ENCODE measurements around the gene FARP2. TPM values are rescaled to one million over a fixed set of nuclear protein-coding genes. Genes with fewer than 3 reads are reported as not detected.

Gene FARP2
- total and polyA plus RNA-seq, 2 of the 13 experiments (the other 11 are each of a cell fraction or from before 2014, with no cell fraction given), result 28.0 to 45.4 TPM

DNA sequence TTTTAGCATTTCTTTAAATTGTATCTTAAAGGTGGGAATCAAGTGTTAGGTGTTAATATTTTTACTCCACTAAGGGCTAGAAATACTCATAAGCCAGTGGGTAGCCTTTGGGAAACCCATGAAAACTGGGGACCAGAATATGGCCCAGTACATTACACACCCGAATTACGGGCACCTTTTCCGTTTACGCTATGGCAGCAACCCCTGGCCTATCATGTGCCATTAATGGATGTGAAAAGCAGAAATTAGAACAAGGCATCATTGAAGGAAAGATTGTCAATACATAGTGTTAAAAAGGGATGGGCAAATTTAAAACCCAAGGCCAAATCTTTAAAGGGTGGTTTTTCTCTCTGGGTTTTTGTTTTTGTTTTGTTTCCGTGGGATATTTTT, 781 bp downstream of the FARP2 start:
- Histone ChIP-seq H3K9me3 (ENCODE audit: low read length) (no peaks in the 10 kb centered on the region), H3K4me3 (replicated peaks in 1 of 3; ENCODE audit: insufficient read depth in 1 of 3, low read depth in 2 of 3, low read length in 3 of 3) (peak overlapping the region; percentile 83 to 96 (median 94)), H3K79me2 (ENCODE audit: insufficient read depth, low read length) (peaks cover 59% of the 10 kb centered on the region), H3K27ac (ENCODE audit: extremely low read length, insufficient read depth, low read length) (peak overlapping the region; percentile 69), H3K9ac (ENCODE audit: insufficient read depth, low read depth, low read length) (peak overlapping the region; percentile 89), H3K36me3 (replicated peaks in 1 of 2; ENCODE audit: control insufficient read depth in 1 of 2, insufficient read depth in 2 of 2, low read length in 2 of 2) (peaks cover 2 to 27% of the 10 kb centered on the region in 2 experiments; a peak in 3 of 5 replicates), H3K4me1 (ENCODE audit: insufficient read depth, low read length) (peaks cover 84% of the 10 kb centered on the region), H3K4me2 (ENCODE audit: low read depth, low read length) (peak overlapping the region; percentile 90), H3K27me3 (ENCODE audit: control insufficient read depth in 1 of 2, insufficient read depth in 2 of 2, low read length in 2 of 2) (no peaks in the 10 kb centered on the region; a peak in 1 of 5 replicates), H2AFZ (ENCODE audit: low read length) (no peak overlapping the region), H4K20me1 (ENCODE audit: insufficient read depth, low read length) (peaks cover 38% of the 10 kb centered on the region)
- CTCF ChIA-PET (ENCODE audit: low intra/inter-chr PET ratio, low total read pairs), result no interaction called here
- FAIRE-seq (no peak), DNase-seq (ENCODE audit: low spot score) (no peak), ATAC-seq (no peak)
- WGBS (ENCODE audit: low lambda C conversion rate), result 0% methylated on average over 5 of the region's 5 CpGs
- in situ Hi-C loops (cut with HindIII; ENCODE audit: extremely low pct_ligation_motif_present, low pct_unique_long_range_greater_than_20kb), result no loop called here
- POLR2A ChIA-PET, result interaction anchor here (1.0 to 1.1 kb wide), 4 partner anchors 18 to 42 kb away, joined by 3 to 16 read pairs (median 4); partner anchors contain the start of genes HDLBP and SEPTIN2
- BruUV-seq (replicated peaks), result no TSS peak
- intact Hi-C loops (cut with micrococcal nuclease; ENCODE audit: unreplicated experiment), result loop anchor here (2.0 to 10.0 kb wide), 3 partner anchors 76 to 148 kb away; partner anchors contain the start of gene STK25
- no peak for TF ChIP-seq DDIT3 (CRISPR knock-in tag; IDR thresholded peaks at IDR 0.05)
- TF ChIP-seq ELF4 (CRISPR knock-in tag; IDR thresholded peaks at IDR 0.05; ENCODE audit: borderline replicate concordance), result no peak
- no peak for TF ChIP-seq SKI (IDR thresholded peaks at IDR 0.05; ENCODE audit: partially characterized antibody)
- no peak; the same call in 1 of the 2 replicates for TF ChIP-seq ZNF704 (CRISPR knock-in tag; IDR thresholded peaks at IDR 0.05; ENCODE audit: borderline replicate concordance)
- TF ChIP-seq ZBTB8A (CRISPR knock-in tag; IDR thresholded peaks at IDR 0.05; ENCODE audit: borderline replicate concordance, low read depth), result no peak
- TF ChIP-seq ZNF256 (CRISPR knock-in tag; conservative IDR thresholded peaks at IDR 0.05), result 0 out of 2 replicates have a peak, but pooled peaks have one; percentile 0
- no peak for TF ChIP-seq GMEB2 (CRISPR knock-in tag; IDR thresholded peaks at IDR 0.05; ENCODE audit: low read depth)
- 0 out of 2 replicates have a peak, but pooled peaks have one; percentile 12 for TF ChIP-seq ZSCAN31 (CRISPR knock-in tag; IDR thresholded peaks at IDR 0.05; ENCODE audit: low read depth)
- TF ChIP-seq KLF6 (CRISPR knock-in tag; IDR thresholded peaks at IDR 0.05), result no peak
- TF ChIP-seq CHD4 (IDR thresholded peaks at IDR 0.05; ENCODE audit: borderline replicate concordance, low read length), result no peak
- TF ChIP-seq ZNF746 (CRISPR knock-in tag; IDR thresholded peaks at IDR 0.05), result no peak
- no peak for TF ChIP-seq ETS1 (CRISPR knock-in tag; IDR thresholded peaks at IDR 0.05)
- TF ChIP-seq RNF2 (conservative IDR thresholded peaks at IDR 0.05; ENCODE audit: low read depth), result no peak
- TF ChIP-seq, protein P1, sequence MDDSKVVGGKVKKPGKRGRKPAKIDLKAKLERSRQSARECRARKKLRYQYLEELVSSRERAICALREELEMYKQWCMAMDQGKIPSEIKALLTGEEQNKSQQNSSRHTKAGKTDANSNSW (CRISPR knock-in tag; IDR thresholded peaks at IDR 0.05; ENCODE audit: borderline replicate concordance), result no peak
- no peak for TF ChIP-seq SP140L (CRISPR knock-in tag; IDR thresholded peaks at IDR 0.05; ENCODE audit: borderline replicate concordance)
- no peak for TF ChIP-seq NFKBIZ (CRISPR knock-in tag; IDR thresholded peaks at IDR 0.05)
- TF ChIP-seq, protein P2, sequence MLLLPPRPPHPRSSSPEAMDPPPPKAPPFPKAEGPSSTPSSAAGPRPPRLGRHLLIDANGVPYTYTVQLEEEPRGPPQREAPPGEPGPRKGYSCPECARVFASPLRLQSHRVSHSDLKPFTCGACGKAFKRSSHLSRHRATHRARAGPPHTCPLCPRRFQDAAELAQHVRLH (CRISPR knock-in tag; IDR thresholded peaks at IDR 0.05; ENCODE audit: borderline replicate concordance, low read depth), result no peak
- TF ChIP-seq MIXL1 (CRISPR knock-in tag; IDR thresholded peaks at IDR 0.05), result 0 out of 2 replicates have a peak, but pooled peaks have one; percentile 1
- peak; percentile 9; the same call in 1 of the 2 replicates for TF ChIP-seq ZFP90 (CRISPR knock-in tag; IDR thresholded peaks at IDR 0.05; ENCODE audit: borderline replicate concordance)
- TF ChIP-seq, protein P3, sequence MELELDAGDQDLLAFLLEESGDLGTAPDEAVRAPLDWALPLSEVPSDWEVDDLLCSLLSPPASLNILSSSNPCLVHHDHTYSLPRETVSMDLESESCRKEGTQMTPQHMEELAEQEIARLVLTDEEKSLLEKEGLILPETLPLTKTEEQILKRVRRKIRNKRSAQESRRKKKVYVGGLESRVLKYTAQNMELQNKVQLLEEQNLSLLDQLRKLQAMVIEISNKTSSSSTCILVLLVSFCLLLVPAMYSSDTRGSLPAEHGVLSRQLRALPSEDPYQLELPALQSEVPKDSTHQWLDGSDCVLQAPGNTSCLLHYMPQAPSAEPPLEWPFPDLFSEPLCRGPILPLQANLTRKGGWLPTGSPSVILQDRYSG (CRISPR knock-in tag; IDR thresholded peaks at IDR 0.05), result no peak

All from HepG2 (cell line).